ENCODE data around the gene TAS1R1.

The TAS1R1 gene

DNA sequence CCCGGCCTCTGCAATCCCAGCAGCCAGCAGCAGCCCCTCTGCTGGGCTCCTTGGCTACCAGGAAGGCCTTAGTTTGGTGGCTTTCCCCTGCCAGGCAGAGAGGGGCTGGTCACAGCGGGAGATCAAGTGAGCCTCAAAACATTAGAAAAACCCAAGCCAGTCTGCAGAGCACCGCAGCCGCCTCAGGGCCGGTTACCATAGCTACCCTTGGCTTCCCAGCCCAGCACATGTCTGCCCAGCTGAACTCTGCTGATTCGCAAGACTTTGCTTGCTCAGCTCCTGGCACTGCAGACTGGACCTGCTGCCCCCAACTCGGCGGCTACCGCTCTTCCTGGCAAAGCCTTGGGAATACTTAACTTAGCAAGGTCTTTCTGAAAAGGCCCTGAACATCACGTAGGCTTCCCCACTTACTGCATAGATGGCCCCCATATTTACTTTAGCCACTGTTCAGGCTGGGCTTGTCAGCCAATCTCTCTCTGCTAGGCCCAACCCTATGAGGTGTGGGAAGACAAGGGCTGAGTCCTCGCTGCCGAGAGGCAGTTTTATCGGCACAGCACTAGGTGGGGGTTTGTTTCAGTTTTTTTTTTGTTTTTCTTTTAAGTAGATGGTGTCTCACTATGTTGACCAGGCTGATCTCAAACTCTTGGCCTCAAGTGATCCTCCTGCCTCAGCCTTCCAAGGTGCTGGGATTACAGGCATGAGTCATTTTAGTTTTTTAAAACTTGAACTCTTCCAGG is 35.0 kb upstream of the TAS1R1 start:
- peak; percentile 11 for DNase-seq (ENCODE audit: low read depth)
- no peak overlapping the region for H3K4me3 ChIP-seq (ENCODE audit: low read depth, low read length)
- TF ChIP-seq, protein P1, sequence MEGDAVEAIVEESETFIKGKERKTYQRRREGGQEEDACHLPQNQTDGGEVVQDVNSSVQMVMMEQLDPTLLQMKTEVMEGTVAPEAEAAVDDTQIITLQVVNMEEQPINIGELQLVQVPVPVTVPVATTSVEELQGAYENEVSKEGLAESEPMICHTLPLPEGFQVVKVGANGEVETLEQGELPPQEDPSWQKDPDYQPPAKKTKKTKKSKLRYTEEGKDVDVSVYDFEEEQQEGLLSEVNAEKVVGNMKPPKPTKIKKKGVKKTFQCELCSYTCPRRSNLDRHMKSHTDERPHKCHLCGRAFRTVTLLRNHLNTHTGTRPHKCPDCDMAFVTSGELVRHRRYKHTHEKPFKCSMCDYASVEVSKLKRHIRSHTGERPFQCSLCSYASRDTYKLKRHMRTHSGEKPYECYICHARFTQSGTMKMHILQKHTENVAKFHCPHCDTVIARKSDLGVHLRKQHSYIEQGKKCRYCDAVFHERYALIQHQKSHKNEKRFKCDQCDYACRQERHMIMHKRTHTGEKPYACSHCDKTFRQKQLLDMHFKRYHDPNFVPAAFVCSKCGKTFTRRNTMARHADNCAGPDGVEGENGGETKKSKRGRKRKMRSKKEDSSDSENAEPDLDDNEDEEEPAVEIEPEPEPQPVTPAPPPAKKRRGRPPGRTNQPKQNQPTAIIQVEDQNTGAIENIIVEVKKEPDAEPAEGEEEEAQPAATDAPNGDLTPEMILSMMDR (IDR thresholded peaks at IDR 0.05; ENCODE audit: control insufficient read depth, extremely low read depth, insufficient read depth): no peak

DNA sequence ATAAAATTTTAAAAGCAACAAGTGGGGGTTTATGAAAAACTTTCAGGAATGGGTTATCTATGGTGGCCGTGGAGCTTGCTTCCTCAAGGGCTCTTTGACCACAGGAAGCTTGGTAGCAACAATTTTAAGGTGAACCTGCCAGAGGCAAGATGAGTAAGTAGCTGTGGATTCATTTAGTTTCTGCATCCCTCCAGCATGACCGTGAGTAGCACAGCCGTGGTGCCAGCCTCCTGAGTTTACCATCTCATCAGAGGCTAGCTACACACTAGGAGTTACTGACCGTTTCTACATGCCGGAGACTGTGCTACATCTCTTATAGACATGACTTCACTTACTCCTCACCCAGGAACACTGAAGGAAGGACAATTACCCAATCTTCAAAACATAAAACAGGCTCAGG is 33.6 kb upstream of the TAS1R1 start:
- no peak overlapping the region for H3K4me3 ChIP-seq (ENCODE audit: low read depth, low read length)
- TF ChIP-seq, protein P1 (IDR thresholded peaks at IDR 0.05; ENCODE audit: control insufficient read depth, extremely low read depth, insufficient read depth): no peak
- no peak for DNase-seq (ENCODE audit: low read depth)

DNA sequence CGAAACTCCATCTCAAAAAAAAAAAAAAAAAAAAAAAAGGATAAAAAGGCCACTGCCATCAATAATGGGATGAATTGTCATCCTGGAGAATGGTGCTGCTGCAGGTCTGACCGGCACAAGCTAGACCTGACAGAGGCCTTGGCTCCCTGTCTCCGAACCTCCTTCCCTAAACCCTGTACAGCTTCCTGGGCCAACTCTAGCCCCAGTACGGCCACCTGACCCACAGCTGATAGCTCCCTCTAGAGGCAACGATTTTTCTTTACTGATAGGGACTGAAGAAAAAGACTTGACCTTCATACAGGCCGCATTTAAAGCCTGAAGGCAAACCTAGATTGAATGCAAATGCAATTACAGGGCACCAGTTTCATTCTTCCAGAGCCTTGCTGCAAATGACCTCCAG is 31.5 kb upstream of the TAS1R1 start:
- H3K4me3 ChIP-seq (ENCODE audit: low read depth, low read length): no peak overlapping the region
- TF ChIP-seq, protein P1 (IDR thresholded peaks at IDR 0.05; ENCODE audit: control insufficient read depth, extremely low read depth, insufficient read depth): peak; percentile 31; the same call in 1 of the 2 replicates
- no peak for DNase-seq (ENCODE audit: low read depth)

DNA sequence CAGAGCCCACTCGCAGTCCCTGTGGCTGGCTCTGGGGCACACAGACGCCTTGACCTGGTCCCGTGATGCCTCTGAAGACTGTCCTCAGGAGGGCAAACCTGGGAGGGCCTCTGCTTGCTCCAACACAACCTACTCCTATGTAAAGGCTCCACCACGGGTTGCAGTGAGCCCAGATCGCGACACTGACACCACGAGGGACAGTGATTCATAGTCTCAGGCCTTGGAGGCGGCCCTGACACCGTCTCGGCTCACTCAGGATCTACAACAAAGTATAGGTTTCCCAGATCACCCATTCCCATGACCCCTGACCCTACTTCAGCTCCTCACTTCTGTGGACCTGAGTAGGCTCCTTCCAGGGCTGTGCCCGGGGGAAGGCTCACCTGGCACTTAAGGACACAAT is 28.8 kb upstream of the TAS1R1 start:
- H3K4me3 ChIP-seq (ENCODE audit: low read depth, low read length): no peak overlapping the region
- DNase-seq (ENCODE audit: low read depth): no peak
- TF ChIP-seq, protein P1 (IDR thresholded peaks at IDR 0.05; ENCODE audit: control insufficient read depth, extremely low read depth, insufficient read depth): no peak

DNA sequence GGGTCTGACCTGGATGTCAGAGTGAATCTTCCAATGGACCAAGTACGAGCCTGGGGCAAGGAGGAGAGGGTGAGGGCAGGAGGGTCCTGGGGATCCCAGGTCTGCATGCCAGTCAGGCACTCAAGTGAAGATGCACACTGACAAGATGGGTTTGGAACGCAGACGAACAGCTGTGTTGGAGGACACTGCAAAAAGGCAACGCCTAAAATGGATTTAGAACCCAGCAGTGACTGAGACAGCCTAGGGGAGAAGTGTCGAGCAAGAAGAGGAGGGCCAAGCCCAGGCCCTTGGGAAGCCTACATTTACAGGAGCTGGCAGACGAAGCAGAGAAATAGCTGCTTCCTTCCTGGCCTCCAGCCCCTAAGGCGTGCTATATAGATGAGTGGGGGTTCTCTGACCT is 26.6 kb upstream of the TAS1R1 start:
- H3K4me3 ChIP-seq (ENCODE audit: low read depth, low read length): no peak overlapping the region
- TF ChIP-seq, protein P1 (IDR thresholded peaks at IDR 0.05; ENCODE audit: control insufficient read depth, extremely low read depth, insufficient read depth): no peak
- DNase-seq (ENCODE audit: low read depth): no peak

DNA sequence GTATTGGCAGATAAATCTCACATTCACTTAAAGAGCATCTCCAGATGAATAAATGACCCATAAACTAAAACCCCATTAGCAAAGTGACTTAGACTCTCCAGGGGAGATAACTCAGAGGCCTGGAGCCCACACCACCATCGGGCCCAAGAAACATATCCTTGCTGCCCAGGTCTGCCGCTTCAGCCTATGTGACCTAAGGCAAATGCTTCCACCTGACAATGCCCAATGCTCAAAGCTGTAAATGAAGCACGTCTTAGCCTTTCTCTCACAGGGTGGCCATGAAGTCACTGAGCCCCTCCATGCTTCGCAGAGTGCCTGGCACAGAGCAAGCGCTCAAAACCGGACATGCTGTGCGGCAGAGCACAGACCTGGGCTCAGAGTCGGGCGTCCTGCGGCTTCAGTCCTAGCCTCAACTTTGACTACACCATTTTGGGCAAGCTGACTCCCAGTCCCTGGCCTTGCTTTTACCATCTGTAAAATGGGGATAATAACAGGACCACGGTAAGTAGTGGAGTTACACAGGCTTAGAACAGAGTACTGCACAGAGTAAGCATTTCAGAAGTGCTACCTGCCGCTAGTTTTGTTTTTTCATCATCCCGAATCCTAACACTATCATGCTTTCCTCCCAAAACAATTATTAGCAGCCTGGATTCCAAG is 24.5 kb upstream of the TAS1R1 start:
- no peak overlapping the region for H3K4me3 ChIP-seq (ENCODE audit: low read depth, low read length)
- DNase-seq (ENCODE audit: low read depth): no peak
- TF ChIP-seq, protein P1 (IDR thresholded peaks at IDR 0.05; ENCODE audit: control insufficient read depth, extremely low read depth, insufficient read depth): no peak

Data from LNCaP clone FGC (cell line).